K562 (cell line): ENCODE results near the gene TRRAP.

Experiments
- ATF3 ChIP-seq, 2 experiments: fragments of 450-650 bp in 1 of 2; sonication (generic) in 1 of 2; formaldehyde crosslinking in 1 of 2; IDR thresholded peaks in 1 of 2; conservative IDR thresholded peaks in 1 of 2; 2 replicates each; pipeline versions ENCODE4 v1.6.1 to v1.8.1; 2016 to 2023; ENCODE audit warnings: mild to moderate bottlenecking in 2 of 2, moderate library complexity in 2 of 2, inconsistent platforms in 1 of 2, missing genetic modification reagents in 1 of 2
- BRCA1 ChIP-seq, 2 experiments: fragments of 450-650 bp in 1 of 2; sonication (generic) in 1 of 2; formaldehyde crosslinking in 1 of 2; IDR thresholded peaks; 2 replicates each; pipeline versions ENCODE4 v1.5.0 to v1.6.1; 2017 to 2020; ENCODE audit warnings: mild to moderate bottlenecking in 1 of 2, missing genetic modification reagents in 1 of 2
- CREB1 ChIP-seq, 2 experiments: sonication (generic) in 1 of 2; formaldehyde crosslinking in 1 of 2; IDR thresholded peaks; 2 replicates each; pipeline versions ENCODE4 v1.6.1 to v1.8.0; 2012 to 2022; ENCODE audit warnings: inconsistent platforms in 1 of 2, mild to moderate bottlenecking in 1 of 2, missing genetic modification reagents in 1 of 2, moderate library complexity in 1 of 2
- CTCF ChIP-seq, 3 experiments: IDR thresholded peaks in 2 of 3; conservative IDR thresholded peaks in 1 of 3; 2 replicates each; pipeline ENCODE4 v1.5.1; 2011 to 2012; ENCODE audit warnings: low read length in 3 of 3, mild to moderate bottlenecking in 3 of 3, control low read depth in 2 of 3, improper control_type of control experiment in 1 of 3, inconsistent platforms in 1 of 3, low read depth in 1 of 3, mixed read lengths in 1 of 3, moderate library complexity in 1 of 3; ENCODE audit not compliant: insufficient read depth in 2 of 3
- EZH2 ChIP-seq: IDR thresholded peaks from 2 replicates; pipeline ENCODE4 v1.6.1; 2012; ENCODE audit warnings: low read depth, mild to moderate bottlenecking, inconsistent platforms, low read length, borderline replicate concordance
- FOSL1 ChIP-seq: fragments of 200-800 bp; sonication (Bioruptor generic); conservative IDR thresholded peaks from 2 replicates; pipeline ENCODE4 v1.6.1; 2016; ENCODE audit warnings: missing genetic modification characterization, missing compliant biosample characterization
- GABPA ChIP-seq: fragments of 200-800 bp; sonication (Bioruptor generic); conservative IDR thresholded peaks from 2 replicates; pipeline ENCODE4 v1.6.1; 2016; ENCODE audit warnings: low read depth, missing genetic modification characterization, missing compliant biosample characterization
- GABPB1 ChIP-seq: sonication (generic); formaldehyde crosslinking; IDR thresholded peaks from 2 replicates; pipeline ENCODE4 v1.8.0; 2022; ENCODE audit warnings: mild to moderate bottlenecking, missing genetic modification reagents
- KDM5B ChIP-seq: fragments of 200-600 bp; sonication (generic); IDR thresholded peaks from 2 replicates; pipeline ENCODE4 v1.6.1; 2012; ENCODE audit warnings: low read depth, mild to moderate bottlenecking, moderate library complexity, low read length, control low read depth, inconsistent platforms; ENCODE audit not compliant: insufficient replicate concordance
- MAFK ChIP-seq: IDR thresholded peaks from 2 replicates; pipeline ENCODE4 v1.6.1; 2011; ENCODE audit warnings: low read length, improper control_type of control experiment
- REST ChIP-seq, 2 experiments: fragments of 450-650 bp; formaldehyde crosslinking in 1 of 2; IDR thresholded peaks; 2 replicates each; pipeline versions ENCODE4 v1.4.0 to v1.6.1; 2014 to 2020; ENCODE audit warnings: mild to moderate bottlenecking in 2 of 2, borderline replicate concordance in 1 of 2, low read depth in 1 of 2
- SMC3 ChIP-seq: conservative IDR thresholded peaks from 2 replicates; pipeline ENCODE4 v1.6.1; 2011; ENCODE audit warnings: low read depth, low read length, improper control_type of control experiment; ENCODE audit not compliant: insufficient read depth
- TFAM ChIP-seq: fragments of 250-450 bp; sonication (Bioruptor Pico); conservative IDR thresholded peaks from 2 replicates; pipeline ENCODE4 v1.5.0; 2021; ENCODE audit warnings: mild to moderate bottlenecking, moderate library complexity
- ZFP91 ChIP-seq: sonication (generic); formaldehyde crosslinking; IDR thresholded peaks from 2 replicates; pipeline ENCODE4 v1.8.0; 2022; ENCODE audit warnings: mild to moderate bottlenecking, missing genetic modification reagents

- TF ChIP-seq GABPA (no peak; the same call in 1 of the 2 replicates), SMC3 (no peak), BRCA1 (IDR thresholded peaks at IDR 0.05) (no peak), BRCA1 (CRISPR knock-in tag; IDR thresholded peaks at IDR 0.05) (no peak), FOSL1 (tag) (no peak), REST (IDR thresholded peaks at IDR 0.05; ENCODE audit: borderline replicate concordance) (no peak), REST (CRISPR knock-in tag; IDR thresholded peaks at IDR 0.05; ENCODE audit: low read depth) (no peak), GABPB1 (no peak; the same call in 1 of the 2 replicates), CREB1 (IDR thresholded peaks at IDR 0.05) (no peak), CREB1 (CRISPR knock-in tag; IDR thresholded peaks at IDR 0.05) (no peak), ATF3 (IDR thresholded peaks at IDR 0.05) (no peak), ATF3 (CRISPR knock-in tag; conservative IDR thresholded peaks at IDR 0.05) (no peak), KDM5B (no peak), ZFP91 (no peak), MAFK (no peak), TFAM (CRISPR knock-in tag) (no peak), EZH2 (no peak), CTCF (IDR thresholded peaks at IDR 0.05 in 2 of 3, conservative IDR thresholded peaks at IDR 0.05 in 1 of 3; ENCODE audit: insufficient read depth in 2 of 3, low read depth in 1 of 3, low read length in 3 of 3) (no peak)
These were observed 1.6 kb downstream of the TRRAP start for GRCh38 chr7:98879979-98880315.
